Measurements from ENCODE around the gene SMAD4.

SMAD4 gene

GRCh38 chr18:51006948-51007789, 22.8 kb upstream of the SMAD4 start:
- TF ChIP-seq POLR2AphosphoS5 (IDR thresholded peaks at IDR 0.05; ENCODE audit: low read depth, low read length): no peak
- TF ChIP-seq TAF1 (IDR thresholded peaks at IDR 0.05; ENCODE audit: borderline replicate concordance, low read depth, low read length): no peak
- no peak for TF ChIP-seq POLR2A (IDR thresholded peaks at IDR 0.05; ENCODE audit: low read depth, low read length)
- no peak for DNase-seq (ENCODE audit: insufficient read length)
- FAIRE-seq: no peak

- TF ChIP-seq POLR2AphosphoS5 (IDR thresholded peaks at IDR 0.05; ENCODE audit: low read depth, low read length): no peak
- no peak for TF ChIP-seq TAF1 (IDR thresholded peaks at IDR 0.05; ENCODE audit: borderline replicate concordance, low read depth, low read length)
- TF ChIP-seq POLR2A (IDR thresholded peaks at IDR 0.05; ENCODE audit: low read depth, low read length): no peak
- FAIRE-seq (no peak), DNase-seq (ENCODE audit: insufficient read length) (no peak)
These were observed 22.2 kb upstream of the SMAD4 start for GRCh38 chr18:51007790-51008139.

- DNase-seq (ENCODE audit: insufficient read length): no peak
- no peak for FAIRE-seq
- TF ChIP-seq POLR2A (IDR thresholded peaks at IDR 0.05; ENCODE audit: low read depth, low read length) (no peak), POLR2AphosphoS5 (IDR thresholded peaks at IDR 0.05; ENCODE audit: low read depth, low read length) (no peak), TAF1 (IDR thresholded peaks at IDR 0.05; ENCODE audit: borderline replicate concordance, low read depth, low read length) (no peak)
These were observed 20.9 kb upstream of the SMAD4 start for GRCh38 chr18:51009072-51009471.

GRCh38 chr18:51010218-51010617, 19.8 kb upstream of the SMAD4 start:
- FAIRE-seq (no peak), DNase-seq (ENCODE audit: insufficient read length) (no peak)
- TF ChIP-seq POLR2A (IDR thresholded peaks at IDR 0.05; ENCODE audit: low read depth, low read length) (no peak), POLR2AphosphoS5 (IDR thresholded peaks at IDR 0.05; ENCODE audit: low read depth, low read length) (no peak), TAF1 (IDR thresholded peaks at IDR 0.05; ENCODE audit: borderline replicate concordance, low read depth, low read length) (no peak)

GRCh38 chr18:51011709-51012108, 18.3 kb upstream of the SMAD4 start:
- TF ChIP-seq POLR2AphosphoS5 (IDR thresholded peaks at IDR 0.05; ENCODE audit: low read depth, low read length) (no peak), POLR2A (IDR thresholded peaks at IDR 0.05; ENCODE audit: low read depth, low read length) (no peak), TAF1 (IDR thresholded peaks at IDR 0.05; ENCODE audit: borderline replicate concordance, low read depth, low read length) (no peak)
- FAIRE-seq: no peak

GRCh38 chr18:51012441-51012840, 17.6 kb upstream of the SMAD4 start:
- no peak for FAIRE-seq
- TF ChIP-seq POLR2AphosphoS5 (IDR thresholded peaks at IDR 0.05; ENCODE audit: low read depth, low read length): no peak
- TF ChIP-seq TAF1 (IDR thresholded peaks at IDR 0.05; ENCODE audit: borderline replicate concordance, low read depth, low read length): no peak
- TF ChIP-seq POLR2A (IDR thresholded peaks at IDR 0.05; ENCODE audit: low read depth, low read length): no peak
- DNase-seq (ENCODE audit: insufficient read length): no peak

More at GRCh38 chr18:51011709-51012108, 18.3 kb upstream of the SMAD4 start:
- DNase-seq (ENCODE audit: insufficient read length): no peak

GRCh38 chr18:51013259-51013658, 16.8 kb upstream of the SMAD4 start:
- no peak for DNase-seq (ENCODE audit: insufficient read length)
- TF ChIP-seq POLR2A (IDR thresholded peaks at IDR 0.05; ENCODE audit: low read depth, low read length) (no peak), POLR2AphosphoS5 (IDR thresholded peaks at IDR 0.05; ENCODE audit: low read depth, low read length) (no peak)
- no peak for FAIRE-seq

GRCh38 chr18:51017140-51017879, 12.7 kb upstream of the SMAD4 start:
- FAIRE-seq (no peak), DNase-seq (ENCODE audit: insufficient read length) (no peak)
- TF ChIP-seq POLR2A (IDR thresholded peaks at IDR 0.05; ENCODE audit: low read depth, low read length) (no peak), POLR2AphosphoS5 (IDR thresholded peaks at IDR 0.05; ENCODE audit: low read depth, low read length) (no peak), TAF1 (IDR thresholded peaks at IDR 0.05; ENCODE audit: borderline replicate concordance, low read depth, low read length) (no peak)

- DNase-seq (ENCODE audit: insufficient read length): no peak
- FAIRE-seq: no peak
- TF ChIP-seq TAF1 (IDR thresholded peaks at IDR 0.05; ENCODE audit: borderline replicate concordance, low read depth, low read length) (no peak), POLR2AphosphoS5 (IDR thresholded peaks at IDR 0.05; ENCODE audit: low read depth, low read length) (no peak), POLR2A (IDR thresholded peaks at IDR 0.05; ENCODE audit: low read depth, low read length) (no peak)
These were observed 9.5 kb upstream of the SMAD4 start for GRCh38 chr18:51020536-51020935.

GRCh38 chr18:51021226-51021965, 8.6 kb upstream of the SMAD4 start:
- no peak for TF ChIP-seq TAF1 (IDR thresholded peaks at IDR 0.05; ENCODE audit: borderline replicate concordance, low read depth, low read length)
- no peak for TF ChIP-seq POLR2A (IDR thresholded peaks at IDR 0.05; ENCODE audit: low read depth, low read length)
- TF ChIP-seq POLR2AphosphoS5 (IDR thresholded peaks at IDR 0.05; ENCODE audit: low read depth, low read length): no peak
- no peak for FAIRE-seq

GRCh38 chr18:51025512-51025911, 4.5 kb upstream of the SMAD4 start:
- TF ChIP-seq TAF1 (IDR thresholded peaks at IDR 0.05; ENCODE audit: borderline replicate concordance, low read depth, low read length): no peak
- TF ChIP-seq POLR2AphosphoS5 (IDR thresholded peaks at IDR 0.05; ENCODE audit: low read depth, low read length): no peak
- no peak for TF ChIP-seq POLR2A (IDR thresholded peaks at IDR 0.05; ENCODE audit: low read depth, low read length)
- FAIRE-seq (no peak), DNase-seq (ENCODE audit: insufficient read length) (no peak)

More at GRCh38 chr18:51021226-51021965, 8.6 kb upstream of the SMAD4 start:
- no peak for DNase-seq (ENCODE audit: insufficient read length)
